Measurements from ENCODE around the gene SRP9.
"Not testable (repeated sequence)": the region's sequence is repeated elsewhere in the genome, so short reads cannot be mapped to it uniquely, and the experiment has no call there.

Gene SRP9

GRCh38 chr1:225776294-225776693, 1.3 kb upstream of the SRP9 start:
- no peak for DNase-seq (ENCODE audit: low spot score)

- DNase-seq (ENCODE audit: low spot score): no peak
Observed at GRCh38 chr1:225777058-225777582, 506 bp upstream of the SRP9 start.

- no peak for DNase-seq (ENCODE audit: low spot score)
Observed at GRCh38 chr1:225778337-225778669, 677 bp downstream of the SRP9 start.

GRCh38 chr1:225779165-225779564, 1.5 kb downstream of the SRP9 start:
- DNase-seq (ENCODE audit: low spot score): not testable (repeated sequence)

GRCh38 chr1:225780134-225780533, 2.5 kb downstream of the SRP9 start:
- no peak for DNase-seq (ENCODE audit: low spot score)

GRCh38 chr1:225780630-225781029, 3.0 kb downstream of the SRP9 start:
- peak; percentile 34 for DNase-seq (ENCODE audit: low spot score)

- not testable (repeated sequence) for DNase-seq (ENCODE audit: low spot score)
Observed at GRCh38 chr1:225789142-225789541, 11.5 kb downstream of the SRP9 start.

GRCh38 chr1:225794954-225795353, 17.3 kb downstream of the SRP9 start:
- DNase-seq (ENCODE audit: low spot score): no peak

GRCh38 chr1:225796097-225796496, 18.5 kb downstream of the SRP9 start:
- not testable (repeated sequence) for DNase-seq (ENCODE audit: low spot score)

GRCh38 chr1:225801146-225801545, 23.5 kb downstream of the SRP9 start:
- DNase-seq (ENCODE audit: low spot score): not testable (repeated sequence)

- no peak for DNase-seq (ENCODE audit: low spot score)
Observed at GRCh38 chr1:225806249-225806648, 28.6 kb downstream of the SRP9 start.

- DNase-seq (ENCODE audit: low spot score): not testable (repeated sequence)
Observed at GRCh38 chr1:225806736-225807135, 29.1 kb downstream of the SRP9 start.

GRCh38 chr1:225808136-225808535, 30.5 kb downstream of the SRP9 start:
- DNase-seq (ENCODE audit: low spot score): no peak

- DNase-seq (ENCODE audit: low spot score): peak; percentile 77
Observed at GRCh38 chr1:225809842-225810578, 32.4 kb downstream of the SRP9 start, which contains the start of gene EPHX1. EPHX1 (plus strand) TSS chr1:225810124; CDS start chr1:225828730, 18,606 bp downstream.

- DNase-seq (ENCODE audit: low spot score): not testable (repeated sequence)
Observed at GRCh38 chr1:225810579-225811538, 33.2 kb downstream of the SRP9 start.

- DNase-seq (ENCODE audit: low spot score): no peak
Observed at GRCh38 chr1:225811622-225812487, 34.2 kb downstream of the SRP9 start.

- no peak for DNase-seq (ENCODE audit: low spot score)
Observed at GRCh38 chr1:225812488-225813213, 35.0 kb downstream of the SRP9 start.

GRCh38 chr1:225813214-225813964, 35.8 kb downstream of the SRP9 start:
- peak; percentile 52 for DNase-seq (ENCODE audit: low spot score)

GRCh38 chr1:225814381-225814780, 36.8 kb downstream of the SRP9 start:
- no peak for DNase-seq (ENCODE audit: low spot score)

- DNase-seq (ENCODE audit: low spot score): not testable (repeated sequence)
Observed at GRCh38 chr1:225815090-225815489, 37.5 kb downstream of the SRP9 start.
